HG02759 (cell line): Measurements from ENCODE around the gene SLC37A2.

Experiments
- ATAC-seq: cut with Tn5 transposase; IDR thresholded peaks from one replicate; pipeline ENCODE4 v1.9.1; 2021; ENCODE audit warnings: mild to moderate bottlenecking, moderate library complexity; ENCODE audit not compliant: unreplicated experiment

The SLC37A2 gene

DNA sequence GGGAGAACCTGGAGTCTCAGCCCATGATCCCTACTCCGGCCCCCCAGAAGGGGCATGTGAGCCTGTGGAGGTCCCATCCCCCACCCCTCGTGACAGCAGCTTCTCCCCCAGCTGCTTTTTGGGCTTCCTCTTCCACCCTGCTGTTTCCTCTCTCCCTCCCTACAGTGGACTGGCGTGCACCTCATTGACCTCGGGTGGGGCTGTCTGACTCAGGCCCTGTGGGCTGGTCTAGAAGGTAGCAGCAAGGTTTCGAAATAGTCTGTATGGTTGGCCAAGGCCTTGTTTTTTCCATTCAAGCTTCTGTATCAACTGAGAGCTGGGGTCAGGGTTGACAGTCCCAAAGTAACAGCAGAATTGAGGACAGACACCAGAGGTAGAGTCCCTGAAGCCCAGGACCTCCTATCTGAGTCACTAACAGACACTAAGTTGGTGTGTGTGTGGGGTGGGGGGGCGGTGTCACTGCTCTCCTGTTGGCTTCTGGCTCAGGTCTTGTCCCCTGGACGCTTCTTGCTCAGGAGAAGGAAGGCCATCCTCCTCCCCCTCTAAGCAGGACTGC is 7.7 kb downstream of the SLC37A2 start:
- ATAC-seq, result peak; percentile 71

DNA sequence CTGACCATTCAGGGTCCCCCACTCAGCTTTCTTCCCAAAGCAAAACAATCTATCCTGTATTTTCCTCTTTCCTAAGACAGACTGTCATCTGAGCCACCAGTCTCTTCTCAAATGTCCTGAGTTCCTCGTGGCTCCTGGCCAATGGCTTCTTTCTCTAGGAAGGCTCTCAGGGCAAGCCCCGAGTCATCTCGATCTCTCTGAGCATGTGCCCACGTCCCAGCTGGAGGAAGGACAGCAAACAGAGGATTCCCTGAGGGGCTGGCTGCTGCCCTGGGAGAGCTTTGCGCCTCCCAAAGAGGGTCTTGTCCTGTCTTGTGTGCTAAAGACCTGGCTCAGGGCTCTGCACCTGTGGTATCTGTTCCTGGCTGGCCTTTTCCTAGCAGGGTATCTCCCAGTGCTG is 8.3 kb downstream of the SLC37A2 start:
- no peak for ATAC-seq

DNA sequence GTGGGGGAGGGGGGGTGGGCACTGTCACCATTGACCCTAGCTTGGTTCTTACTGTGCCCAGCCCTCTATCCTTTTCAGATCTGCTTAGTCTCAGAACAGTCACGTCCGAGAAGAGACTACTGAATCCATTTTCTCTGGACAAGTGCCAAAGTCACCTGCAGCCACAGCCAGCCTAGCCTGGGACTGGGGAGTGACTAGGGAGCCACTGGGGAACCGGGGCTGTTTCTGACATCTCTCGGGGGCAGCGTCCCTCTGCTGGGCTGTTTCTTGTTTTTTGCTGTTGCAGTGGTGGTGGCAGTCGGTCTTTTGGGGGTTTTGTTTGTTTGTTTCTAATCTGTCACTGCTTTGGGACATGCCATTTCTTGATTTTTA is 8.7 kb downstream of the SLC37A2 start:
- ATAC-seq, result no peak

DNA sequence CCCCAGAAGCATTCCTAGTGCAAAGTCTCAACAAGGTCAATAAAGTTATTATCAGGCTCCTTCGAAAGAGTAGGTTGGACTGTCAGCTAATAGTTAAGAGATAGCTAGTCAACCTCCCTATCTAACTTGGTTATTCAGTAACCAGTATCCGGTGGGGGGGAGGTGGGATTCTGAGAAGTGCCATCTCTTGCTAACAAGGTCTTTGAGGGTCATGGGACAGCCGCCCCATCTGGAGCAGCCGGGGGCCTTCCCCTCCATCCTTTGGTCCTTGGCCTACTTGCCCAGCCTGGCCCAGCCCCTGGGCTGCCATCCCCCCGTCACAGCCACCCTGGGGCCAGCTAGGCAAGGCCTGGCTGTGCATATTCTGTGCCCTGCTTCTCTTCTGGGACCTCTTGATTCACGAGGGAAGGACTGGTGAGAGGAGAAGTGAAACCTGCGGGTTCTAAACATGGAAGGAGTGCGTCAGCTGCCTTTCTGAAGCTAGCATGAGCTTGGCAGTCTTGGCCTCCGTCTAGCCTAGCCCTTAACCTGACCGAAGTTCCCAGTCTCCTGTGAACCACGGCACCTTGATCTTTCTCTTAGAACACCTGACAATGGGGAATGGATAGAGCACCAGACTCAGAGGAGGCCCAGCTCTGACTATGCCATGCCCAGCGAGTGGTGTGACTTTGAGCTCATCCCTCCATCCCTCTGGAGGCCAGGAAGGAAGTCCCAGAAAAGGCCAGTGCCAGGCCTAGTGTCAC is 9.3 kb downstream of the SLC37A2 start:
- peak; percentile 78 for ATAC-seq

DNA sequence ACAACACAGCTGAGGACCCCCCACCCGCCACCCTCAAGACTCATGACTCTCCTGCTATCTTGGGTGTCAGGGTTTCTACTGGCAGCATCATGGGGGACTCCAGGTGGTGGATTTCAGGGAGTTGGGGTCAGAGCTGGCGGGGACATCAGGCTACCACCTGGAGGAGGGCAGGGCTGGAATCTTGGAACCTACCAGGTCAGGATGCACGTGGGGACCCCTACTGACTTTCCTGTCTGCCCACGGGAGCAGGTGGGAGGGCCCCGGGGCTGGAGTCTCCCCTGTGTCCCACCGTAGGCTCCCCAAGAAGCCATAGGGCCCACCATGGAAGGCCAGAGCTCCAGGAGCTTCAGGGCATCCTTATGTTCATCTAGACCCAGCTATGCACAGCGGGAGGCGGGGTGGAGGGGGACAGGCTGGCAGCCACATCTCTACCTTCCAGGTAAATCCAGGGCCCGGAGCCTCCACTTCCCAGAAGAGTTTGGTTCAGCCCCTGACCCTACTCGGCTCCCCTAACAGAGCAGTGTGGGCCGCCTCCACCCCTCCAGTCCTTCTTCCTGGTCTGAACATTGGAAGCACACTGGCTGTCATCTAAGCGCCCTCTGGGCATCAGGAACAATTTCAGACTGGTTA is 10.0 kb downstream of the SLC37A2 start:
- no peak for ATAC-seq

DNA sequence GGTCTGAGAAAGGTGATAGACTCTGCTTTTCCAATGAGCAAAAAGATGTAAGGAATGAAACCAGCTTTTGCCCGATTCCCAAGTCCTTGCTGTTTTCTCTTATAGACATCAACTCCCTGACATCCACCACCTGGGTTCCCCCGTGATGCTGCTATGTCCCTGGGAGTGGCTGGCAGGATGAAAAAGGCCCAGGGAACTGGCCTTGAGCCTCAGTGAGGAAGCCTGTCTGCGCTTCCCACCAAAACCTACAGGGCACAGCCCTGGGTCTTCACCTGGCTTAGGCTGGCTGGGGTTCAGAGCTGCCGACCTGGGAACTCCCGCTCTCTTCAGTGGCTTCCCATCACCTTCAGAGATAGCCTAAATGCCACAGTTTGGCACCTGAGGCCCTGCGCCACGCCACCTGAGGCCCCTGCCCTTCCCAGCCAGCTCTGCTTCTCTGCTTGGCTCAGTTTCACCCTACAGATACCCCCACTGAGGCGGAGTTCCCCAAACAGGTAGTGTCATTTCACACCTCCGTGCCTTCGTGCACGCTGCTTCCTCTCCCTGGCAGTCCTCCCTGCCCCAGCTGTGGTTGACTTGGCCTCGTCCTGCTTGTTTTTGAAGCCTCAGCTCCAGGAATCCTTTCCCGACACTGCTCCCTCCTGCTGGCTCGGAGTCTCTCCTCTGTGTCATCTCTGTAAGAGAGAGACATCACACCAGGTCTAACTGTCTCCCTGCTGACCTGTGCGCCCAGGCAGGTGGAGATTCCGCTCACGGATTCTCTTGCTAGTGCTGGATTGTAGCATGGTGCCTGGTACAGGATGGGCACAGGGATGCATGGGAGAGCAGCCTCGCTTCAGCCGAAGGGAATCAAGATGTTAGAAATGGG is 10.7 kb downstream of the SLC37A2 start:
- no peak for ATAC-seq

DNA sequence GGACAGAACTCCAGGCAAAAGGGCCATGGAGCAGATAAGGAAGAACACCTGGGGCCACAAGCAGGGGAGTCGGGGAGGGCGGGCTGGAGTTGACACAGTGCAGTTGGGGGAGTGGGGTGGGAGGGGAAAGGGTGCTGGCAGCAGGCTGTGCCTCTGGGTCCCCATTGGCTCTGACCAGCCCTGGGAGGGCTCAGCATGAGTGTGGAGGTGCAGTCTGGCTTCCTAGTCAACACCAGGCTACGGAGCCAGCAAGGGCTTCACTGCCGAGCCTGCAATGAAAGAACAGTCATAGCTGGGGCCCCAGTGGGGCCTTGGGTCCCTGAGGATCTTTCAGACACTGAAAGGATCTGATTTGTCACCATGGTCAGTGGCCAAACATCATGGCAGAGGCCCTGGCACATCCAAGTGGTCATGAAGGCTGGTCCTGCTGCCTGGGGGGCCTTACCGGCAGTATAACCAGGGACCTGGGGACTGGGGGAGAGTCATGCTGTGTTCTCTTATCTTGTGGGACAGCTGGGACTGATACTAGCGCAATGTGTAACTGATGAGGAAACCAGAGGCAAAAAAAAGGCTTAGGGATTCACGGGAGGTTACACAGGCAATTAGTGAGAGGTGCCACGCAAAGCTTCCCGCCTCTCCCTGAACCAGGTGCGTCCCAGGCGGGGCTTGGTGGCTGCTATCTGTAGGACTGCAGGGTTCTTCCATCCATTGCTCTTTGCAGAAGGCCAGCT is 11.6 kb downstream of the SLC37A2 start:
- no peak for ATAC-seq

DNA sequence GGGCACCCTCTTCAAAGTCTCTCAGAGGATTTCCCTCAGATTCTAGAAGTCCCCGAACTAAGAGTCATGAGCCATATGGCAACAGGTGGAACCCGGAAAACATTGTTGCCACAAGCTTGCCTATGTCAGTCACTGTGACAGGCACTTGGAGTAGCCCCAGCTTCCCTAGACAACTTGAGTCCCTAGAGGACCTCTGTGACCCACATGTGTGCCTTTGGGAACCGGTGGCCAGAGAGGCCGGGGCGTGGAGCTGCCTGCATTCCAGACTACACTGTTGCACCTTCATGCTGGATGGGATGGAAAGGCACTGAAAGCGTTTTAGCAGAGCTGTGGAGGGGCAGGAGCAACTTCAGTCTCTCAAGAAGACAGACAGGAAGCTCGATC is 12.1 kb downstream of the SLC37A2 start:
- no peak for ATAC-seq

DNA sequence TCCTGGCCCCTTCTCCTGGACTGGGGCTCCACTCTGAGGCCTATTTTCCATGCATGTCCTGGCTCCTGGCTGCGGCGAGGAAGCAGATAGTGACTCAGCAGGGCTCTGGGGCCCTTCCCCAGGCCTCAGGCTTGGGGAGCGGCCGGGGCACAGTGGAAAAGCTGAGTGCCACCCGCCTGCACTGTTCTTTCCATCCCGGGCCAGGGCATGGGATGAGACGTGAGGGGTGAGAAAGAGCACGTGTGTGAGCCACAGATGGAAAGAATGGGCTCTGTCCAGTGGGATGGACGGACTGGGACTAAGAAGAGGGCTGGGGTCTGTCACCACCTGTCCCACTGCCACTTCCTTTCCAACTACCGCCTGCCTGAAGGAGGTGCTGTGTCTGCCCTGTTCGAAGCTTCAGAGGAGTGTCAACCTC is 12.8 kb downstream of the SLC37A2 start:
- no peak for ATAC-seq

DNA sequence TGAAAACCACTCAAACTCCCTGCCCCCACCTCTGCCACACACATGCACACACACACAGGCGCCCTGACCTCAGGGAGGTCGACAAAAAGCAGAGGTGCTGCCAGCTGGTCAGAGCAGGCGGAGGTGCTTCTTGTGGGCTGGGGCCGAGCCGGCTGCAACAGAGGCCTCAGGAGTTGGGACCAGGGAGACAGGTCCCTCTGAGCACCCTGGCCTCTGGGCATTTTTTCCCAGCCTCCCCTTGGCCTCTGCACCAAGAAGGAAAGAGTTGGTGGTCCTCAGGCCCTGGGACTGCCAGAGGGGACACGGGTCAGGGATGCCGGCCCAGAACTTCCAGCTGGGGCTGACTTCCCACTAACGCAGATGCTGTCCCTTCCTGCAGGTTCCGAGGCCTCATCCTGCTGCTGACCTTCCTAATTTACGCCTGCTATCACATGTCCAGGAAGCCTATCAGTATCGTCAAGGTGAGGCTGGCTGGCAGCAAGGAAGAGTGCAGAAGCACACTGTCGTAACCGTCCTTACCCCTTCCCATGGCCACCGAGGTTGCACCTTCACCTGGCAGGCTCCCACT is 13.4 kb downstream of the SLC37A2 start:
- no peak for ATAC-seq

DNA sequence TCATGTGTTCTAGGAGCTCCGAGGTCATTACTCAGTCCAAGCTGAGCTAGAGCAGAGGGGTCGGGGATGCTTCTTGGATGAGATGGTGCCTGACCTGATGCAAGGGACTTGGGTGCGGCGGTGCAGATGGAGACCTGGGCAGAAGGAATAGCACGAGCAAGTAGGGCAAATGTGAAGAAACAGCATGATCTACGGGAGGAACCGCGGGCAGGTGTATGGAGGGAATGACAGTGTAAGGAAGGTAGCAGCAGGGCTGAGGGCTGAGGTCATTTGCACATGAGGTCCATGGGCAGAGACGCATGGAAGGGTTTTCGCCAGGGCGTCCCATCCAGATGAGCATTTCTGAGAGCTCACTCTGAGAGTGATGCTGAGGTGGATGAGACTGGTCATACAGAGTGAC is 14.9 kb downstream of the SLC37A2 start:
- ATAC-seq, result no peak

DNA sequence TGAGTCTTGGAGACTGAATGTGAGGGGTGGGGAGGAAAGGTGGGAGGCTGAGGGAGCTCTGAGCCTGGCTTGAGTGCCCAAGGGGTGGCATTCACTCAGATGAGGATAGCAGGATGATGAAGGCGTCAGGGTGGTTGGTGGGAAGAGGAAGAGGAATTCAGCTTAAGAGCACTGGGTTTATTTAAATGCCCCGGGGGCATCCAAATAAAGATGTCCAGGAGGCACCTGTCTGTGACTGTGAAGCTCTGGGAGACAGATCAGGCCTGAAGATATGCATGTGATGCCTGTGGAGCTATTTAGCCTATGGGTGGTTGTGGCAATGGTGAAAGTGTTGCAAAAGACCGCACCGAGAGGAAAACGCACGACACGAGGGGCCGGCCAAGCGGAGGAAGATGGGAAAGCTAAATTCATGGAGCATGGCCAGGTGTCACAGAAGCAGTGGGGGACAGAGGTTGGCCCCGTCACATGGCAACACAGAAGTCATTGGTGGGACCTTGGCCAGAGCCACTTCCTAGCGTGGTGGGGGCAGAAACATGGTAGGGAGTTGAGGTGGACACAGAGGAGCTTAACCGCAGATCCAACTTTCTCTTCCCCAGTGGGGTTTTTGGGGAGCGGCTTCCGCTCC is 15.5 kb downstream of the SLC37A2 start:
- ATAC-seq, result no peak

DNA sequence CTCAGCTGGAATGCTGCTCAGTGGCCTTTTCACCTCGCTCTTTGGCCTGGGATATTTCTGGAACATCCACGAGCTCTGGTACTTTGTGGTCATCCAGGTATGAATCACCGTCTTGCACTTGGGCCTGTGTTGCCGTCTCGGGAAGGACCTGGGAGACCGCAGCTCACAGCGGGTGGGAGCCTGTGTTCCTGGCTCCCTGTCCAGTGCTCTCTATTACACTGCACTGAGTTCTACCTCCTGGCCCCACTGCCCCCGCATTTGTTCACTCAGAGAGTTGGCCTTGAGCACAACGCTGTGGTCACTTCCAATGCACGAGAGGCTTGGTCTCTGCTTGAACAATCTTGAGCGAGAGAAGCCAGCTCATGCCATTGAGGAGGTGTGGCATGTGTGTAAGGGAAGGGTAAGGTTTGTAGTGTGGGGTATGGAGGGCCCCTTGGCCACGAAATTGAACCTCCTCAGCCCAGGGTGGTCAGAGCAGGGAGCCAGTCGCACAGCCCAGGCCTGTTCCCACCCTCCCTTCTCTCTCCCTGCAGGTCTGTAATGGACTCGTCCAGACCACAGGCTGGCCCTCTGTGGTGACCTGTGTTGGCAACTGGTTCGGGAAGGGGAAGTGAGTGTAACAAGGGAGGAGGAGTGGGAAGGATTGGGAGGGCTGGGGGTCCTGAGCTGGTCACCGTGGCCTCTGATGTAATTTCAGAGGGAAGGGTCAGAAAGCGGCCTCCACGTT is 16.2 kb downstream of the SLC37A2 start:
- no peak for ATAC-seq

DNA sequence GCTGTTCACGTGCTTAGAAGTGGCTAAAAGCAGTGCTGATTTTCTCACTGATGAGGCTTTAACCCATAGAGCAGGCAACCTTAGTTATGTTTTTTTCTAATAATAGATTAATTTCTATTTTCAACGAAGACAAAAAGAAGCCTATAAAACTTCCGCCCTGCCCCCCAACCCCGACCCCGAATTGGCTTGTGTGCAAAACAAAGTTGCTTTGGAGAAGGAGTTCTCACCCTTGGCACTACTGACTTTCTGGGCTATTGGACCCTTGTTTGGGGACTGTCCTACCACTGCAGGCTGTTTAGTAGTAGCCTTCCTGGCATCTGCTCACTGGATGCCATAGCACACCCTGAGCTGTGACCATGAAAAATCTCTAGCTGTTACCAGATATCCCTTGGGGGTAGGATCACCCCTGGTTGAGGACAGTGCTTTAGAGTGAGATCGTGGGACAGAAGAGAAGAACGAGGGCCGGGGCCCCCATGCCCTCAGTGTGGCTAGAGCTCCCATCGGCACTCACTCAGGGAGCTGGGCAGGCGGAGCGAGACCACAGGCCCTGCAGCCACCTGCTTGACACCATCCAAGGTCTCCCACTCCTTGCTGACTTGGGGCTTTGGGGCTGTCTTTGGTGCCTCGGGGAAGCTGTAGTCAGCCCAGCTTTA is 16.9 kb downstream of the SLC37A2 start:
- ATAC-seq, result no peak

DNA sequence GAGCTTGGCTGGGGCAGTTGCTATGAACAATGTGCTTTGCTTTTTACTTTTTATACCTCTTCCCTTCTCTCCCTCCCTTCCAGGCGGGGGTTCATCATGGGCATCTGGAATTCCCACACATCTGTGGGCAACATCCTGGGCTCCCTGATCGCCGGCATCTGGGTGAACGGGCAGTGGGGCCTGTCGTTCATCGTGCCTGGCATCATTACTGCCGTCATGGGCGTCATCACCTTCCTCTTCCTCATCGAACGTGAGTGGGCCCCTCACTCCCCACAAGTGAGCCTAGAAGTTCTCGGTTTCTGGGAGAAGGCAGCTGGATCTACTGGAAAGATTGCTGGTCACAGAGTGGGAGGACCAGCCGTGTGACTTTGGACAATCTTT is 17.4 kb downstream of the SLC37A2 start:
- ATAC-seq, result no peak

DNA sequence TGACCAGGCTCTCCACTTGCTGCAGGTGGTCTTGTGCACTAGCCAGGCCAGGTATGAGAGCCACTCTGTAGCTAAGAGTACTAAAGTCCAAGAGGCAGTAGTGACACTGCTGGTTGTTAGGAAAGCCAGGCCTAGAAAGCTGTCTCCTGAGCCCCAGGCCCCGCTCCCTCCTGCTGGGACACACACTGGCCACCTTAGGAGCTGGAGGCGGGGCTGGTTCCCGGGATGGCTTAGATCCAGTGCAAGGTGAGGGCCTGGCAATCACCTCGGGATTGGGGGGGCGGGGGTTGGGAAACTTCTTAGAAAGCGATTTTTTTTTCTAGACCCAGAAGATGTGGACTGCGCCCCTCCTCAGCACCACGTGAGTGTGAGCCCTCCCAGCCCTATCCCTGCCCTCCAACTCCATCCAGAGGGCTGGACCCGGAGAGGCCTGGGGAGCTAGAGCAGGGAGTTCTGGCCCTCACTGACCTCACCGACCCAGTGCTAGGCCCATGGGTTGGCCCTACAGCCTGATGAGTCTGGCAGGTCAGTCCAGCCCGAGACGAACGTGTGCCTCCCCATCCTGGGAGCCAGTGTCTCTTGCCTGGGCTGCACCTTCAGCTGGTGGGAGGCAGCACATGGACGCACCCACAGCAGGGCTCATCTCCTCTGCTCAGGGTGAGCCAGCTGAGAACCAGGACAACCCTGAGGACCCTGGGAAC is 18.1 kb downstream of the SLC37A2 start:
- ATAC-seq, result no peak

DNA sequence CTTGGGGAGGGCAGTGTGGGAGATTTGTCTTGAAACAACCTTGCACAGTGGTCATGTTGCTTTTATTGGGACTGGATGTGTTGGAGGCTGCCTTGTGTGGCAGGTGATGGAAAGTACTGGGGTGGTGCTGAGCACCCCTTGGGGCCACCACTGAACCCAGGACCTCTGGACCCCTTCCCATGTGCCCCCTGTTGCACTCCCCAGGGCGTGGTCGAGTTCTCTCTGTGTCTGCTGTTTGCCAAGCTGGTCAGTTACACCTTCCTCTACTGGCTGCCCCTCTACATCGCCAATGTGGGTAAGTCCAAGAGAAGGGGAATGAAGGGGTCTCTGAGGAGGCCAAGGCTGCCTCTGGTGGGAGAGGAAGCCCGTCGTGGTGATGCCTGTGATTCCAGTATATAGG is 18.9 kb downstream of the SLC37A2 start:
- ATAC-seq, result no peak

DNA sequence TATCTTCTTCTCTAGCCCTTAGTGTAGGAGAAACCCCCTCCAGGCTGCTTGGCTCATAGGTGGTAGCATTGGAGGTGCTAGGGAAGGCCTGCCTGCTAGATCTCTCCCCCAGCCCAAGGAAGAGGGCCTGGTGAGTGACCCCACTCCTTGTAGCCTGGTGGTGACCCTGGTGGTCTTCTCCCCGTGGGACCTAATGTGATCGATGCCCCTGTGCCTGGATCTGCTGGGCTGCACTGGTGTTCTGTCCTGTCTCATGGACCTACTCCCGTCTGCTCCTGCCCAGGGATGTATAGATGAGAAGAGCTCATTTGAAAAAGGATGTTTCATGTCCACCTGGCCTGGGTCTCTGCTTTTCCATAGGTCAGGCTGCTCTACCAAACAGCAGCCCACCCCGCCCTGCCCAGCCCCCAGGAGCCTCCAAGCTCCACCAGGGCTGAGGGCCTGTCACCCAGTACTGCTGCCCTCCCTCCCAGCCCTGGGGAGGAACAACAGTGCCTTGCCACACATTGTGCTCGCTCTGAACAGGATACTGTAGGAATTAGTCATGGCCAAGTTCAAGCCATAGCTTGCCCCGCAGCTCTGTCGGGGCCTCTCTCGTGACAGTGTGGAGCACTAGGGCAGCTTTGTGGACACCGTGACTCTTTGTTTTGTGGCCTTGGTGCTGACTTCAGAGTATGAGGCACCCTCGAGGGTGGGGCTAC is 19.7 kb downstream of the SLC37A2 start:
- no peak for ATAC-seq
